ENCODE measurements around the gene SLC35G6.
"Not testable (repeated sequence)": the region's sequence is repeated elsewhere in the genome, so short reads cannot be mapped to it uniquely, and the experiment has no call there.

SLC35G6 gene

DNA sequence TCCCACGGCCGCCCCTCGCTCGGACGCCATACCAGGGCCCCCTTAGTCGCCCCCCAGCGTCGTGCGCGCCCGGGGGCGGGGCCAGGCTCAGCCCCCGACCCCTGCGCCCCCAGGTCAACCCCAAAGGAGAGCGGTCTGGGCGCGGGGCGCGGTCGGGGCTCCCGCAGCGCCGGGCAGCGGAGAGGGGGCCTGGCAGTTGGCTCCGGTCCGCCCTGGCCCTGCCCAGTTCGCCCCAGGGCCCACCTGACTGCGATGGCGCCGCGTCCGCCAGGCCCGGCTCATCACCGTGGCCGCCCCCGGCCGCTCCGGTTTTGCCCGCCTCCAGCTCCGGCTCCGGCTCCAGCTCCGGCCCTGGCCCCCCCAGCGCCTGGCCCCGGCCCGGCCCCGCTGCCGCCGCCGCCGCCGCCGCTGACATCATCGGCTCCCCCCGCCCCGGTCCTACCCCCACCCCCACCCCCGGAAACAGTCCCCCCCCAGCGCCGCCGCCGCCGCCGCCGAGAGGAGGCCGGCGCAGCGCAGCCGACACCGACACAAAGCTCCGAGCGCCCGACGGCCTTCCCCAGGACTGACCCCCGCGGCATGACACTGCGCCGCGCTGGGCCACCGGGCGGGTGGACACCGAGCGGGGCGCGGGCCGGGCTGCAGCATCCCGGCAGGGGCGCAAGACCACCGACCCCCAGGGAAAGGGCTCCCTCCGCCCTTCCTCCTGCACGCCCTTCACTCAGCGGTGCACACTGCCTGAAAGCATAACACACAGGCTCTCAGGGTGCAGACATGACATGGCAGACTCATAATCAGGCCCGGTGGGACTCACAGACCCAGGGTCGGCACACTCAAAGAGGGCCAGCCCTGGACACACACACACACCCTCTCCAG is 1.8 kb upstream of the SLC35G6 start, which contains the start of gene ZBTB4:
ZBTB4 (minus strand) TSS at position 419 of the 876 bp plus-strand sequence. CDS start 12,830 bp downstream, outside the sequence.
- DNase-seq (ENCODE audit: low read depth) = no peak

DNA sequence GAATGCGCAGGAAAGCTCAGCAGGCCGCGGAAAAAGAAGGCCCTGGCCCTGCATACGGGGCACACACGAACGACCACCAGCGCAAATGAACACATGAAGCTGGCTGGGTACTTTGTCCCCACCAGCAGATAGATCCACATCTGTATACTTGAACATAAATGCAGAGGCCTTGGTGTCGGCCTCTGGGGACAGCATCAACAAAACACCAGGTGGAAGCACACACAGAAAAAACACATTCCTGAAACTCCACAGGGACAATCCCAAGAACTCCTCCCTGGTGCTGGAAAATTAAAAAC is 1.2 kb upstream of the SLC35G6 start:
- DNase-seq (ENCODE audit: low read depth) = no peak

DNA sequence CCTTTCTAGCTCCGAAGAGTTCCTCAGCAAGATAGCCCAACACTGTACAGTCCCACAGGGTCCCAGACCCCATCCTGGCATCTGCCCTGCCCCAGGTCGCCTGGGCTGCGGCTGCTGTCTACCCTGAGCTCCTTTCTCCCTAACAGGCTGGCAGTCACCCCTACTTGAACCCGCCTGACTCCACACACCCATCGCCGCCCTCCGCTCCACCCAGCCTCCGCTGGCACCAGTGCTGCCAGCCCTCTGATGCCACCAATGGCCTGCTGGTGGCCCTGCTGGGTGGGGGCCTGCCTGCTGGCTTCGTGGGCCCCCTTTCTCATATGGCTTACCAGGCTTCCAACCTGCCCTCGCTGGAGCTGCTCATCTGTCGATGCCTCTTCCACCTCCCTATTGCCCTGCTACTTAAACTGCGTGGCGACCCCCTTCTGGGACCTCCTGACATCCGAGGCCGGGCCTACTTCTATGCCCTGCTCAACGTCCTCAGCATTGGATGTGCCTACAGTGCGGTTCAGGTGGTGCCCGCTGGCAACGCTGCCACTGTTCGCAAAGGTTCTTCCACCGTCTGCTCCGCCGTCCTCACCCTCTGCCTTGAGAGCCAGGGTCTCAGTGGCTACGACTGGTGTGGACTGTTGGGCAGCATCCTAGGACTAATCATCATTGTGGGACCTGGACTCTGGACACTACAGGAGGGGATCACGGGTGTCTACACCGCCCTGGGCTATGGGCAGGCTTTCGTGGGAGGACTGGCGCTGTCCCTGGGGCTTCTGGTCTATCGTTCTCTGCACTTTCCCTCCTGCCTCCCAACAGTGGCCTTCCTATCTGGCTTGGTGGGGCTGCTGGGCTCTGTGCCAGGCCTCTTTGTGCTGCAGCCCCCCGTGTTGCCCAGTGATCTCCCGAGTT is 846 bp downstream of the SLC35G6 start:
- not testable (repeated sequence) for DNase-seq (ENCODE audit: low read depth)

DNA sequence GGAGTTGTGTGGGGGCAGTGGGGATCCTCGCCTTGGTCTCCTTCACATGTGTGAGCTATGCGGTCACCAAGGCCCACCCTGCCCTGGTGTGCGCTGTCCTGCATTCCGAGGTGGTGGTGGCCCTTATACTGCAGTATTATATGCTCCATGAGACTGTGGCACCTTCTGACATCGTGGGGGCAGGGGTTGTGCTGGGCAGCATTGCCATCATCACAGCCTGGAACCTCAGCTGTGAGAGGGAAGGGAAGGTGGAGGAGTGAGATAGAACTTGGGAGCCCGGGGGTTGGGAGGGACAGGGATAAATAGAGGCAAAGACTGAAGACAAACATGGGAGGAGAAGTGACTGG is 1.5 kb downstream of the SLC35G6 start:
- DNase-seq (ENCODE audit: low read depth) = not testable (repeated sequence)

DNA sequence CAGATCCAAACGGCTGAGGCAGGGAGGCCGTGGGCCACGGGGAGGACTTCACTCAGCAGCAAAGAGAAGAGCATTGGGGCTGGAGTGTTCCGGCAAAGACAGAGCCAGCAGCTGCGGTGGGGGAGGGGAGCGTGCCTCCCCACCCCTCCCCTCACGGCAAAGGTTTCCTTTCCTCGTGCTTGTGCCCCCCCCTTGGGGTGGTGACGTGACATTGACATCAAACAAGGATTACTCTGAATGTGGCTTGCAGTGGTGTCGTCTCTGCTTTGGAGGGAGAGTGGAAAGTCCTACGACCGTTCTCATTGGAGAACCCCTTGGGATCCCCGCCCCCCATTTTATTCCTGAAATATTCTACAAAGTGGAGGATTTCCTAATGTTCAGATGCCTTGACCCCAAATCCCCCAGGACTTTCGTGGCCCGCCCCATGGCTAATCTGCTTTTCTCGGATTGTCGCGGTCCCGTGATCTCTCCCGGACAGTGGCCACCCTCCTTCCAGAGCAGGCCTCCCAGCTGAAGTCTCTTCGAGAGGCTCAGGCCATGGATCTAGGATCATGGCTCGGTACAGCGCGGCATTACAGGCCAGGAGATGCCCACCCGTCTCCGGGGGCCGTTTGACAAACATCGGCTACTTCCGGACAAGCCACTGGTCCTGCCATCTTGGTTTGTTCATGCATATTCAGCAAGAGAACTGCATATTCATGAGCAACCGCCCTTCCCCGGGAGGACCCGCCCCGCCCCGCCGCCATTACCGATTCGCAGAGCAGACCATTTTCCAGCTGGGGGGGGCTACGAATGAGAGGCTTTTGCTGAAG is 2.2 kb downstream of the SLC35G6 start:
- peak; percentile 73 for DNase-seq (ENCODE audit: low read depth)

DNA sequence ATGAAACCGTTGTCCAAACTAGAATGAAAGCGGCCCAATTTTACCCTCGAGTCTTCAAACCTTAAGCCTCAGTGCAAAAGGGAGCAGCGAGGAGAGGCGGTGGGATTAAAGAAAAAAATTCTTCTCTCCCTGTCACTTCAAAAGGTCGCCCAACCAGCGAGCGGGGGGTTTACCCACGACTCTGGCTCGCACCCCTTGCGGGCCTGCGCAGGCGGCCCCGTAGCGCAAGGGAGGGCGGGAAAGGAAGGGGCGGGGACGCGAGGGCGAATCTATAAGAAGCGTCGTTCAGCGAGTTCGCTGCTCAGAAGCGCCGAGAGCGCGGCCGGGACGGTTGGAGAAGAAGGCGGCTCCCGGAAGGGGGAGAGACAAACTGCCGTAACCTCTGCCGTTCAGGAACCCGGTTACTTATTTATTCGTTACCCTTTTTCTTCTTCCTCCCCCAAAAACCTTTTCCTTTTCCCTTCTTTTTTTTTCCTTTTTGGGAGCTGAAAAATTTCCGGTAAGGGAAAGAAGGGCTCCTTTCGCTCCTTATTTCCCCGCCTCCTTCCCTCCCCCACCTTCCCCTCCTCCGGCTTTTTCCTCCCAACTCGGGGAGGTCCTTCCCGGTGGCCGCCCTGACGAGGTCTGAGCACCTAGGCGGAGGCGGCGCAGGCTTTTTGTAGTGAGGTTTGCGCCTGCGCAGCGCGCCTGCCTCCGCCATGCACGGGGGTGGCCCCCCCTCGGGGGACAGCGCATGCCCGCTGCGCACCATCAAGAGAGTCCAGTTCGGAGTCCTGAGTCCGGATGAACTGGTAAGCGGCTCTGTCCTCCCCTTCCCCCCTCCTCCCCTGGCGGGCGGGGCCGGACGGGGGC is 3.0 kb downstream of the SLC35G6 start, which contains the start of gene POLR2A:
POLR2A (plus strand) TSS at position 300 of the 852 bp plus-strand sequence.
- peak; percentile 81 for DNase-seq (ENCODE audit: low read depth)

DNA sequence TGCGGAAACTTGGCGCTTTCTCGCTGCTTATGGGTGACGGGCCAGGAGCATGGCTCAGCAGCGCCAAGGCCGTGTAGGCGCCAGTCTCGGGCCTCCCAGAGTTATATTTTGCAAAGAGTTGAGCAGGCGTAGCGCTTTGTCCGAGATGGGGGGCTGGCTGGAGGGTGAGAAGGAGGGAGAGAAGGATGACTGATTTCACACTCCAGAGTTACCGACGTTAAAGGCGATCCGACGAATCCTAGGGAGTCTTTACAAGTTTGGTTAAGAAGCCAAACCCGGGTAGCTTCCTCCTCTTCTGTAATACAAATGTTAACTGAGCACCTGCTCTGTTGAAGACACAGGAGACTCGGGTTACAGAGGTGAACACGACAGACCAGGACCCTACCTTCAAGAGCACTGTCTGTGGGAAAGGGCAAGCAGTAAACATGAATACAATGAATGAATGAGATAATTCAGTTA is 3.7 kb downstream of the SLC35G6 start:
- no peak for DNase-seq (ENCODE audit: low read depth)

DNA sequence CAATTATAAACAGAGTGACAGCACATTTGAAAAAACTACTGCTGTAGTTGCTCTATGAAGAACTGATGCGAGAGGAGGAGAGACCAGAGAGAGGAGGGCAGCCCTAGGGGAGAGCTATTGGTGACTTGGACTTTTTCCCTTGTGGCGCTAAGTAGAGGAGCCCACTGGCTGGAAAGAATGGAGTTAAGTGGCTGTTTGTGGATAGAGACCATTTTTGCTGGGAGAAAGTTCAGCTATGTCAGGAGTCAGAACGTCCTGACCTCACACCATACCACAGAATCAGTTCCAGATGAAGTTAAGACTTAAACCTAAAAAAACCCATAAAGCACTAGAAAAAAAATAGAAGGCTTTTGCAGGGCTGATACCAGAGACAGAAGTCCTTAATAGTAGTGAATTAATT is 4.9 kb downstream of the SLC35G6 start:
- no peak for DNase-seq (ENCODE audit: low read depth)

DNA sequence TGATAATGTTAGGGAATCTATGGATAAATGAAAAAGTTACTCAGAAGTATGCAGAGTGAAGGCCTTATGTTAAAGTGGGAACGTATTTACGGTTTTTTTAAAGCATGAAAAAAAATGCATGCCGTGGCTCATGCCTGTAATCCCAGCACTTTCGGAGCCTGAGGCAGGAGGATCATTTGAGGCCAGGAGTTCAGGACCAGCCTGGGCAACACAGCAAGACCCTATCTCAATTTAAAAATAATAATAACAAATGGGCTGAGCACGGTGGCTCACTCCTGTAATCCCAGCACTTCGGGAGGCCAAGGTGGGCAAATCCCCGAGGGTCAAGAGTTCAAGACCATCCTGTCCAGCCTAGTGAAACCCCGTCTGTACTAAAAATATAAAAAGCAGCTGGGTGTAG is 8.9 kb downstream of the SLC35G6 start:
- DNase-seq (ENCODE audit: low read depth) = no peak

DNA sequence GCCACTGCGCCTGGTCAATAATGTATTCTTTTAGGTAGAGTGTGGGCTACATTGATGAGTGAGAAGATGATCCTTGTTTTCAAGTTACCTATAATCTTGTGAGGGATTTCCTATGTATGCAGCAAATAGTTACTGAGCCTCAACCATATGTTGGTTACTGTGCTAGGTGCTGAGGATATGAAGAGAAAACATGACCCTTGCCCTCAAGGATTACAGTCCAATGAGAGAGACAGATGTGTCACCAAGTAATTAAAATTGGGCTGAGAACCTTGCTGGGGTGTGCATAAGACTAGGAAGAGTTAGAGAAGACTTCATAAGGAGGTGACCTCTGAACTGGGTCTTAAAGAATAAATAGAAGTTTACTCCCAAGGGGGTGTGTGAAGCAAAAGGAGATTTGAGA is 10.3 kb downstream of the SLC35G6 start:
- no peak for DNase-seq (ENCODE audit: low read depth)

DNA sequence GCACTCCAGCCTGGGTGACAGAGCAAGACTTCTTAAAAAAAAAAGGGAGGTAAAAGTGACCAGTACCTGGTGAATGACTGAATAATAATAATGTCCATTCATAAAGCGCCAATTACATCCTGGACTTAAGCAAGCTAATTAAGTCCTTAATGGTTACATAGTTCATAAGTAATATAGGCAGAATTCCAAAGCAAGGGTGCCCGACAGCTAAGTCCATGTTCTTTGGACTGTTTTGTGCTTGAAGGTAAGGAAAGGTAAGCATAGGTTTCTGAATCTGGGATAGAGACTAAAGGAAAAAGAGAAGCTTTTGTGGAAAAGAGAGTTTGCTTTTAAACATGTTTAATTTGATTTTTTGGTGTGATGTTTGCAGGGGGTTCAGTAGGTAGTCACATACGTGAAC is 12.7 kb downstream of the SLC35G6 start:
- DNase-seq (ENCODE audit: low read depth) = no peak

DNA sequence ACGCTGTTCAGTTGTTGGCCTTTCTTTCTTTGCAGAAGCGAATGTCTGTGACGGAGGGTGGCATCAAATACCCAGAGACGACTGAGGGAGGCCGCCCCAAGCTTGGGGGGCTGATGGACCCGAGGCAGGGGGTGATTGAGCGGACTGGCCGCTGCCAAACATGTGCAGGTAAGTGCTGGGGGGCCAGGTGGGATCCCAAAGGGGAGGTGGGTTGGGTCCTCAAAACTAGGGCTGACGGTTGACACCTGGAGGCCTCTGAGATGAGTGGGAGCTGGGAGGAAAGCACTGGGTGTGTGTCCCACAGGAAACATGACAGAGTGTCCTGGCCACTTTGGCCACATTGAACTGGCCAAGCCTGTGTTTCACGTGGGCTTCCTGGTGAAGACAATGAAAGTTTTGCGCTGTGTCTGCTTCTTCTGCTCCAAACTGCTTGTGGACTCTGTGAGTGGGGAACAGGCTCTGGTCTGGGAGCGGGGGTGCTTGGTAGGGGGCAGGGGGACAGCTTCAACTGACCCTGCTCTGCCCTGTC is 14.7 kb downstream of the SLC35G6 start:
- DNase-seq (ENCODE audit: low read depth) = no peak

DNA sequence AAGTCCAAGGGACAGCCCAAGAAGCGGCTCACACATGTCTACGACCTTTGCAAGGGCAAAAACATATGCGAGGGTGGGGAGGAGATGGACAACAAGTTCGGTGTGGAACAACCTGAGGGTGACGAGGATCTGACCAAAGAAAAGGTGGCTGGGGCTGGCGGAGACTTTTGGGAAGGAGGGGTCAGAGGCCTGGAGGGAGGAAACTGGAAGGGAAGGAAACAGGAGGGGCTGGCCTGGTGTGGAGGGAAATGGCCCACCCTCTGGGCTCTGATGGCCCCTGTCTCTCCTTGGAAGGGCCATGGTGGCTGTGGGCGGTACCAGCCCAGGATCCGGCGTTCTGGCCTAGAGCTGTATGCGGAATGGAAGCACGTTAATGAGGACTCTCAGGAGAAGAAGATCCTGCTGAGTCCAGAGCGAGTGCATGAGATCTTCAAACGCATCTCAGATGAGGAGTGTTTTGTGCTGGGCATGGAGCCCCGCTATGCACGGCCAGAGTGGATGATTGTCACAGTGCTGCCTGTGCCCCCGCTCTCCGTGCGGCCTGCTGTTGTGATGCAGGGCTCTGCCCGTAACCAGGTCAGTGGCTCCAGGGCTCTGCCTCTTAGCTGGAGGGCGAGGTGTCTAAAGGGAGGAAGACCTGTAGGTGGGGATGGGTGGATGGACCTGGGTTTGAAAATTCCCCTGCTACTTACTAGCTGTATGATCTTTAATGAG is 15.4 kb downstream of the SLC35G6 start:
- no peak for DNase-seq (ENCODE audit: low read depth)

DNA sequence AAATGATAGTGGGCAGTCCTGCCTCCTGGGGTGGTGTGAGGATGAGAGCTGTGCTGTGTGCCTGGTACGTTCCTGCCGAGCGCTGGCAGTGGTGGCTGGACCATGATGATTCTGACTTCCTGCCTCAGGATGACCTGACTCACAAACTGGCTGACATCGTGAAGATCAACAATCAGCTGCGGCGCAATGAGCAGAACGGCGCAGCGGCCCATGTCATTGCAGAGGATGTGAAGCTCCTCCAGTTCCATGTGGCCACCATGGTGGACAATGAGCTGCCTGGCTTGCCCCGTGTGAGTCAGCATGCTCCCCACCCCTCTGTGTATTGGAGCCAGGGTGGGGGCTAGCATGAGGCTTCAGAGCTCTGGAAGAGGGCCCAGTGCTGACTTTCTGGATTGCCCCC is 16.0 kb downstream of the SLC35G6 start:
- DNase-seq (ENCODE audit: low read depth) = no peak

DNA sequence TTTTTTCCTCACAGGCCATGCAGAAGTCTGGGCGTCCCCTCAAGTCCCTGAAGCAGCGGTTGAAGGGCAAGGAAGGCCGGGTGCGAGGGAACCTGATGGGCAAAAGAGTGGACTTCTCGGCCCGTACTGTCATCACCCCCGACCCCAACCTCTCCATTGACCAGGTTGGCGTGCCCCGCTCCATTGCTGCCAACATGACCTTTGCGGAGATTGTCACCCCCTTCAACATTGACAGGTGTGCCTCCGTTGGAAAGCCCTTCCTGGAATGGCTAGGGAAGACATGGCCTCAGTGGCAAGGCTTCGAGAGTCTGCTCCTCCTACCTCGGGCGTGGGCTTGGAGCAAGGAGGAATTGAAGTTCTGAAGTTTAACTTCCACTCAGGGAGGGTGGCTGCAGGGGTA is 16.4 kb downstream of the SLC35G6 start:
- no peak for DNase-seq (ENCODE audit: low read depth)

DNA sequence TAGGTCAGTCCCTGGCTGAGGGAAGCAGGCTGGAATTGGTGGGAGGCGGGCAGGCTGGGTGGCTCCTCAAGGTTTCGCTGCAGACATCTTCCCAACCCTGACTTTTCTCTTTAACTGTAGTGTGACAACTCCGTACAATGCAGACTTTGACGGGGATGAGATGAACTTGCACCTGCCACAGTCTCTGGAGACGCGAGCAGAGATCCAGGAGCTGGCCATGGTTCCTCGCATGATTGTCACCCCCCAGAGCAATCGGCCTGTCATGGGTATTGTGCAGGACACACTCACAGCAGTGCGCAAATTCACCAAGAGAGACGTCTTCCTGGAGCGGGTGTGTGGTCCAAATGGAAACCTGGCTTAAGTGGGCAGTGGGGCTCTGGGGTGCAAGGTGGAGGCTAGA is 17.9 kb downstream of the SLC35G6 start:
- DNase-seq (ENCODE audit: low read depth) = no peak

DNA sequence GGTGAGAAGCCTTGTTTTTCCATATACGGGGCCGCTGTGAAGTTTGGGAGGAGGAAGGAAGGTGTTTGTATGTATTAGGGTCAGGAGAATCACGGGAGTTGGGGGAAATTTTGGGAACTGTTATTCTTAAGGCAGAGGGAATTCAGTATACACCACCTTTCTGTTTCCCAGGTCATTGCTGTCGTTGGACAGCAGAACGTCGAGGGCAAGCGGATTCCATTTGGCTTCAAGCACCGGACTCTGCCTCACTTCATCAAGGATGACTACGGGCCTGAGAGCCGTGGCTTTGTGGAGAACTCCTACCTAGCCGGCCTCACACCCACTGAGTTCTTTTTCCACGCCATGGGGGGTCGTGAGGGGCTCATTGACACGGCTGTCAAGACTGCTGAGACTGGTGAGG is 20.5 kb downstream of the SLC35G6 start:
- no peak for DNase-seq (ENCODE audit: low read depth)

DNA sequence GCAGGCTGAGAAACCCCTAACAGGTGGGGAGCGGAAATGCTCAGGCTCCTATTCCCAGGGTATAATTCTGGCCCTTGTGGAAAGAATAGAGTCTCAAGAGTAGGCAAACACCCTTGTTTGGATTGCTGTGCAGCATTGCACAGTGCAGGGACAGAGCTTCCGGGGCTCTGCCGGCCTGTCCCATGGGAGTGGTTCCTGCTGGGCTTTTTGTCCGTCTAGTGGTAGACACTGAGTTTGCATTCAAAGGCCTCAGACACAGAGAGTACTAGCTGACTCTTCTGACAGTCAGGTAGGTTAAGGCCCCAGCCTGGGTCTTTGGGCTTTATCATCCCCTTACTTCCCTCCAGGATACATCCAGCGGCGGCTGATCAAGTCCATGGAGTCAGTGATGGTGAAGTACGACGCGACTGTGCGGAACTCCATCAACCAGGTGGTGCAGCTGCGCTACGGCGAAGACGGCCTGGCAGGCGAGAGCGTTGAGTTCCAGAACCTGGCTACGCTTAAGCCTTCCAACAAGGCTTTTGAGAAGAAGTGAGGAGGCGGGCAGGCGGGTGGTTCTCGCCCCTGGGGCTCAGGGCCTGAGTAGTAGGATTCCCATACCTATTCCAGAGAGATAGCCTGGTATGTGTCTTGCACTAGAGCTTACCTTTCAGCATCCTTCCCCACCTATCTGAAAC is 21.1 kb downstream of the SLC35G6 start:
- DNase-seq (ENCODE audit: low read depth) = no peak

DNA sequence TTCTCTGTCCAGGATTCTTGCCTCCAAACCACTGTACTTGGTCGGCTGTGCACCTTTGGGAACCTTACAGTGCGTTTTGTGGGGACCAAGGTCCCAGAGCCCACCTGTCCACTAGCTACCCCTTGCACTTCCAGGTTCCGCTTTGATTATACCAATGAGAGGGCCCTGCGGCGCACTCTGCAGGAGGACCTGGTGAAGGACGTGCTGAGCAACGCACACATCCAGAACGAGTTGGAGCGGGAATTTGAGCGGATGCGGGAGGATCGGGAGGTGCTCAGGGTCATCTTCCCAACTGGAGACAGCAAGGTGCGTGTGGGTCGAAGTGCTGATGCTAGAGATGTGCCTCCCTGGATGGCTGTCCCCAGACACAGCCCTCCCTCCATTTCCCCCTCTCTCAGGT is 21.7 kb downstream of the SLC35G6 start:
- DNase-seq (ENCODE audit: low read depth) = no peak

DNA sequence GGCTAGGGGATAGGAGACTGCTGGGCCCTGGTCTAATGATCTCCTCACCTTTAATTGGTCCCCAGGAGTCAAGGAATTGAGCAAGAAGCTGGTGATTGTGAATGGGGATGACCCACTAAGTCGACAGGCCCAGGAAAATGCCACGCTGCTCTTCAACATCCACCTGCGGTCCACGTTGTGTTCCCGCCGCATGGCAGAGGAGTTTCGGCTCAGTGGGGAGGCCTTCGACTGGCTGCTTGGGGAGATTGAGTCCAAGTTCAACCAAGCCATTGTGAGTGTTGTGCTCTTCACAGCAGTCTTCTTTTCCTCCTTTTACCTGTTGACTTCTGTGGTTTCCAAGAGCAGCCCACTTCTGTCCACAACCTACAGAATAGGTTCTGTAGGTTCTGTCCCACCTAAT is 22.3 kb downstream of the SLC35G6 start:
- no peak for DNase-seq (ENCODE audit: low read depth)
